GM12878 (cell line): Measurements from ENCODE around the gene BBS2. TPM values are rescaled to one million over a fixed set of nuclear protein-coding genes. Genes with fewer than 3 reads are reported as not detected.
A peak's percentile ranks its signal among the peaks of the same experiment; 100 is the strongest.

Experiments
- ATAC-seq: fragments of 200-7000 bp; cut with Tn5 transposase; 3 replicates; pipeline ENCODE4 v1.9.1; 2020; ENCODE audit warnings: mild to moderate bottlenecking, moderate library complexity
- BruUV-seq: library from RNA; stranded (reverse); fragments of 400-500 nt; replicated peaks from 2 replicates; lab custom pipeline; 2021; lab: Mats Ljungman, UMichigan
- CTCF ChIA-PET: fragments of 300-600 bp; sonication (Branson Sonifier 250); formaldehyde crosslinking; extraction: SDS; loops from one replicate; lab custom pipeline; 2021; ENCODE audit warnings: inconsistent platforms; lab: Yijun Ruan, JAX
- POLR2A ChIA-PET: fragments of 350-600 bp; formaldehyde crosslinking; extraction: SDS; loops from one replicate; lab custom pipeline; 2021; ENCODE audit warnings: inconsistent platforms; lab: Charles Lee
- RAD21 ChIA-PET: fragments of 300-600 bp; sonication (Branson Sonifier 250); formaldehyde crosslinking; loops from one replicate; lab custom pipeline; 2023; ENCODE audit warnings: antibody characterized with exemption; ENCODE audit not compliant: unreplicated experiment; lab: Charles Lee
- SMC1A ChIA-PET: fragments of 300-600 bp; sonication (Branson Sonifier 250); formaldehyde crosslinking; loops from one replicate; lab custom pipeline; 2023; ENCODE audit not compliant: unreplicated experiment, uncharacterized antibody; lab: Charles Lee
- DNase-seq: peaks from one replicate; pipeline ENCODE4 v3.0.0-alpha.2; 2011; ENCODE audit warnings: low read depth, low spot score
- FAIRE-seq: peaks from 3 replicates; lab custom pipeline; 2011; peaks lifted over from hg19 to GRCh38; lab: Jason Lieb, UNC
- H2AFZ ChIP-seq: 2 replicates; pipeline ENCODE4 v1.6.0; 2011; ENCODE audit warnings: low read depth, low read length, control low read depth; ENCODE audit not compliant: control insufficient read depth
- H3K27ac ChIP-seq: 2 replicates; pipeline ENCODE4 v1.5.1; 2011; ENCODE audit warnings: control low read depth; ENCODE audit not compliant: control insufficient read depth, insufficient read depth
- H3K27me3 ChIP-seq, 2 experiments: replicated peaks in 1 of 2; 2 replicates each; pipeline versions ENCODE4 v1.6.0 to v1.6.1; 2011; ENCODE audit warnings: low read length in 1 of 2; ENCODE audit not compliant: control insufficient read depth in 2 of 2, insufficient read depth in 2 of 2
- H3K36me3 ChIP-seq, 2 experiments: 2 replicates each; pipeline ENCODE4 v1.5.1; 2011; ENCODE audit warnings: low read length in 1 of 2; ENCODE audit not compliant: control insufficient read depth in 2 of 2, insufficient read depth in 2 of 2
- H3K4me1 ChIP-seq: 2 replicates; pipeline ENCODE4 v1.6.1; 2011; ENCODE audit warnings: mild to moderate bottlenecking, low read length, moderate library complexity, mixed read lengths; ENCODE audit not compliant: control insufficient read depth, insufficient read depth
- H3K4me2 ChIP-seq: 2 replicates; pipeline ENCODE4 v1.6.0; 2011; ENCODE audit warnings: control low read depth; ENCODE audit not compliant: control insufficient read depth, insufficient read depth
- H3K4me3 ChIP-seq: fragments of 200-600 bp; sonication (generic); 2 replicates; pipeline ENCODE4 v1.5.1; 2016
- H3K79me2 ChIP-seq: 2 replicates; pipeline ENCODE4 v1.6.0; 2011; ENCODE audit warnings: low read length; ENCODE audit not compliant: control insufficient read depth, insufficient read depth
- H3K9ac ChIP-seq: 2 replicates; pipeline ENCODE4 v1.8.0; 2011; ENCODE audit warnings: low read length, control low read depth, mixed read lengths; ENCODE audit not compliant: control insufficient read depth, insufficient read depth
- H3K9me3 ChIP-seq: replicated peaks from 3 replicates; pipeline ENCODE4 v1.5.1; 2011; ENCODE audit warnings: mild to moderate bottlenecking, low read length; ENCODE audit not compliant: control insufficient read depth, insufficient read depth
- H4K20me1 ChIP-seq: 2 replicates; pipeline ENCODE4 v1.6.0; 2011; ENCODE audit not compliant: control insufficient read depth, insufficient read depth
- BRCA1 ChIP-seq: IDR thresholded peaks from 2 replicates; pipeline ENCODE4 v1.6.1; 2011; ENCODE audit warnings: low read depth, low read length, improper control_type of control experiment
- CBX5 ChIP-seq: sonication (generic); IDR thresholded peaks from 2 replicates; pipeline ENCODE4 v1.6.1; 2016; ENCODE audit warnings: low read depth, moderate library complexity, mild to moderate bottlenecking, inconsistent platforms
- CEBPZ ChIP-seq: fragments of 150-350 bp; IDR thresholded peaks from 2 replicates; pipeline ENCODE4 v1.6.1; 2016; ENCODE audit warnings: low read depth, low read length
- HDGF ChIP-seq: fragments of 450-650 bp; IDR thresholded peaks from 2 replicates; pipeline ENCODE4 v1.6.1; 2016; ENCODE audit warnings: antibody characterized with exemption
- IKZF2 ChIP-seq, 2 experiments: fragments of 450-650 bp; IDR thresholded peaks; 2 replicates each; pipeline ENCODE4 v1.6.1; 2017; ENCODE audit warnings: mild to moderate bottlenecking in 2 of 2, moderate library complexity in 2 of 2
- NR2F1 ChIP-seq: fragments of 450-650 bp; conservative IDR thresholded peaks from 2 replicates; pipeline ENCODE4 v1.6.1; 2017; ENCODE audit warnings: mild to moderate bottlenecking
- RELA ChIP-seq: fragments of 450-650 bp; IDR thresholded peaks from 2 replicates; pipeline ENCODE4 v1.8.0; 2014; ENCODE audit warnings: borderline replicate concordance; ENCODE audit not compliant: partially characterized antibody
- SRF ChIP-seq, 2 experiments: IDR thresholded peaks; 2 replicates each; pipeline ENCODE4 v1.6.1; 2011; ENCODE audit warnings: low read depth in 2 of 2, low read length in 2 of 2, mild to moderate bottlenecking in 1 of 2, moderate library complexity in 1 of 2
- USF2 ChIP-seq: IDR thresholded peaks from 2 replicates; pipeline ENCODE4 v1.6.1; 2011; ENCODE audit warnings: low read depth, low read length, improper control_type of control experiment, borderline replicate concordance
- ZNF207 ChIP-seq: fragments of 450-650 bp; IDR thresholded peaks from 2 replicates; pipeline ENCODE4 v1.6.1; 2014; ENCODE audit warnings: antibody characterized with exemption, mild to moderate bottlenecking, borderline replicate concordance
- ZNF24 ChIP-seq: fragments of 450-650 bp; IDR thresholded peaks from 2 replicates; pipeline ENCODE4 v1.6.1; 2017; ENCODE audit warnings: antibody characterized with exemption, mild to moderate bottlenecking
- ZNF592 ChIP-seq: fragments of 450-650 bp; IDR thresholded peaks from 2 replicates; pipeline ENCODE4 v1.6.1; 2017; ENCODE audit warnings: mild to moderate bottlenecking, moderate library complexity
- WGBS: methylation state at CpG from one replicate; pipeline ENCODE4 v1.1.6; 2016; ENCODE audit warnings: low lambda C conversion rate; ENCODE audit not compliant: insufficient replicate concordance, insufficient coverage; ENCODE audit errors: missing lambda C conversion rate; 5-methylcytosine and 5-hydroxymethylcytosine counted together
- in situ Hi-C: fragments of 300-500 bp; cut with MboI; formaldehyde crosslinking; loops from 9 replicates; pipeline ENCODE4 v1.14.3; 2018; ENCODE audit warnings: mixed read lengths
- intact Hi-C: fragments of 100-400 bp; cut with micrococcal nuclease; formaldehyde crosslinking; loops from one replicate; pipeline ENCODE4 v1.14.2; 2022; ENCODE audit not compliant: unreplicated experiment
- polyA plus RNA-seq, 11 experiments: library from polyadenylated mRNA; depleted of rRNA in 4 of 11; unstranded in 6 of 11; stranded (reverse) in 5 of 11; fragments of >200 nt; fragmentation: Nextera tagmentation in 4 of 11; fragmentation: Illumina TruSeq in 1 of 11; extraction: Ambion mirVana in 4 of 11; extraction: Trizol in 1 of 11; gene quantifications; 1 replicate in 1 of 11; 2 replicates in 10 of 11; pipeline versions ENCODE4 v1.2.1 to v1.2.3, GENCODE V29; 2011 to 2016; ENCODE audit warnings: inconsistent platforms in 2 of 11, missing spikeins in 2 of 11, low read depth in 1 of 11
- total RNA-seq, 4 experiments: library from RNA; depleted of rRNA in 3 of 4; stranded (reverse); fragments of >200 nt in 3 of 4; fragmentation: Illumina TruSeq in 1 of 4; extraction: Trizol in 1 of 4; gene quantifications; 2 replicates each; pipeline versions ENCODE4 v1.2.1 to v1.2.3, GENCODE V29; 2013 to 2021
- TF ChIP-seq, protein P1 (sequence below): fragments of 450-650 bp; IDR thresholded peaks from 2 replicates; pipeline ENCODE4 v1.6.1; 2017; ENCODE audit warnings: antibody characterized with exemption, mild to moderate bottlenecking, moderate library complexity

BBS2 gene
- total and polyA plus RNA-seq, 10 of the 15 experiments (the other 5 are each of a cell fraction or from before 2014, with no cell fraction given) = 4.9 to 38.3 (median 16.4) TPM

DNA sequence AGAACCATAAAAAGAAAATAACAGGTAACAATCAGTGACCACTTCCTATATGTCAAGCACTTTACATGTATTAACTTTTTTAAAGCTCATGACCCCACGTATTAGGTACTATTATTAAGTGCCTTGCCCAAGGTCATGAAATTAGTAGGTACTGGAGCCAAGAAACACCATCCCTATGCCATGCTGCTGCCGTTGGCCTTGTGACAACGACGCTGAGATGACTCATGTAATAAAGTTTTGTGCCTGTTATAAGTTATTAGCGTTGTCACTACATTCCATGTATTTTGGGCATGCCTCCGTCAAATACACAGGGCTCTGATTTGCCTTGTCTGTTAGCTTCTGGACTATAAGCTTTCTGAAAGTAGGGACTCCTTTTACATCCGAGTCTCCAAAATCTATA lies 1.4 kb downstream of the BBS2 start:
- intact Hi-C loops = no loop called here
- no peak overlapping the region for H3K4me2 ChIP-seq
- no peaks in the 10 kb centered on the region; the same call in 2 of the 3 replicates for H3K9me3 ChIP-seq
- no peak overlapping the region for H2AFZ ChIP-seq
- H3K36me3 ChIP-seq = no peaks in the 10 kb centered on the region
- DNase-seq (no peak), ATAC-seq (no peak), FAIRE-seq (no peak)
- ChIA-PET CTCF (interaction anchor here (1.0 to 2.3 kb wide), 3 partner anchors 58 to 184 kb away, joined by 3 to 9 read pairs (median 3); no protein-coding TSS in a partner anchor), POLR2A (interaction anchor here (1.0 kb wide), 2 partner anchors 9 to 11 kb away, joined by 3 read pairs; no protein-coding TSS in a partner anchor), SMC1A (interaction anchor here (0.9 to 1.6 kb wide), 2 partner anchors 11 to 183 kb away, joined by 3 to 8 read pairs; no protein-coding TSS in a partner anchor), RAD21 (interaction anchor here (1.1 kb wide), 1 partner anchor 92 kb away, joined by 3 read pairs; no protein-coding TSS in a partner anchor)
- no peaks in the 10 kb centered on the region; the same call in 1 of the 2 replicates for H3K4me1 ChIP-seq
- 73% methylated on average over 7 of the region's 7 CpGs for WGBS
- no peaks in the 10 kb centered on the region for H3K79me2 ChIP-seq
- in situ Hi-C loops = no loop called here
- H4K20me1 ChIP-seq = no peaks in the 10 kb centered on the region
- no peak overlapping the region for H3K27ac ChIP-seq
- H3K27me3 ChIP-seq = no peaks in the 10 kb centered on the region
- H3K4me3 ChIP-seq = no peak overlapping the region
- H3K9ac ChIP-seq = no peak overlapping the region
- BruUV-seq = TSS peak; percentile 75
- TF ChIP-seq ZNF592 (no peak), IKZF2 (IDR thresholded peaks at IDR 0.05) (no peak), NR2F1 (no peak), RELA (no peak), CBX5 (no peak), BRCA1 (no peak), HDGF (no peak), SRF (IDR thresholded peaks at IDR 0.05; ENCODE audit: low read depth in 2 of 2, low read length in 2 of 2) (no peak), ZNF24 (no peak), ZNF207 (no peak), USF2 (no peak), CEBPZ (no peak)
- TF ChIP-seq, protein P1, sequence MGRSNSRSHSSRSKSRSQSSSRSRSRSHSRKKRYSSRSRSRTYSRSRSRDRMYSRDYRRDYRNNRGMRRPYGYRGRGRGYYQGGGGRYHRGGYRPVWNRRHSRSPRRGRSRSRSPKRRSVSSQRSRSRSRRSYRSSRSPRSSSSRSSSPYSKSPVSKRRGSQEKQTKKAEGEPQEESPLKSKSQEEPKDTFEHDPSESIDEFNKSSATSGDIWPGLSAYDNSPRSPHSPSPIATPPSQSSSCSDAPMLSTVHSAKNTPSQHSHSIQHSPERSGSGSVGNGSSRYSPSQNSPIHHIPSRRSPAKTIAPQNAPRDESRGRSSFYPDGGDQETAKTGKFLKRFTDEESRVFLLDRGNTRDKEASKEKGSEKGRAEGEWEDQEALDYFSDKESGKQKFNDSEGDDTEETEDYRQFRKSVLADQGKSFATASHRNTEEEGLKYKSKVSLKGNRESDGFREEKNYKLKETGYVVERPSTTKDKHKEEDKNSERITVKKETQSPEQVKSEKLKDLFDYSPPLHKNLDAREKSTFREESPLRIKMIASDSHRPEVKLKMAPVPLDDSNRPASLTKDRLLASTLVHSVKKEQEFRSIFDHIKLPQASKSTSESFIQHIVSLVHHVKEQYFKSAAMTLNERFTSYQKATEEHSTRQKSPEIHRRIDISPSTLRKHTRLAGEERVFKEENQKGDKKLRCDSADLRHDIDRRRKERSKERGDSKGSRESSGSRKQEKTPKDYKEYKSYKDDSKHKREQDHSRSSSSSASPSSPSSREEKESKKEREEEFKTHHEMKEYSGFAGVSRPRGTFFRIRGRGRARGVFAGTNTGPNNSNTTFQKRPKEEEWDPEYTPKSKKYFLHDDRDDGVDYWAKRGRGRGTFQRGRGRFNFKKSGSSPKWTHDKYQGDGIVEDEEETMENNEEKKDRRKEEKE = no peak
